H7 (cell line): Measurements from ENCODE around the gene CSAD. TPM values are rescaled to one million over a fixed set of nuclear protein-coding genes. Genes with fewer than 3 reads are reported as not detected.
A peak's percentile ranks its signal among the peaks of the same experiment; 100 is the strongest.

Source experiments
- DNase-seq: peaks from one replicate; pipeline ENCODE4 v3.0.0; 2012
- H3K27me3 ChIP-seq: 2 replicates; pipeline ENCODE4 v1.6.0; 2011; ENCODE audit warnings: mild to moderate bottlenecking, low read length; ENCODE audit not compliant: control insufficient read depth, insufficient read depth
- H3K36me3 ChIP-seq: replicated peaks from 2 replicates; pipeline ENCODE4 v1.5.1; 2011; ENCODE audit warnings: low read length; ENCODE audit not compliant: control insufficient read depth, insufficient read depth
- H3K4me3 ChIP-seq: 2 replicates; pipeline ENCODE4 v1.5.1; 2011; ENCODE audit warnings: low read depth, mild to moderate bottlenecking, control low read depth, low read length, moderate library complexity; ENCODE audit not compliant: insufficient read depth
- total RNA-seq: library from RNA; depleted of rRNA; stranded (reverse); fragments of >200 nt; shearing (Covaris generic); gene quantifications from 2 replicates; pipeline ENCODE4 v1.2.3, GENCODE V29; 2014

Gene CSAD
- total RNA-seq, 1 experiment from 2014 or later = 3.0 TPM

GRCh38 chr12:53221203-53222080 is 40.7 kb upstream of the CSAD start:
- Histone ChIP-seq H3K4me3 (peak overlapping the region; percentile 67), H3K36me3 (no peaks in the 10 kb centered on the region; the same call in 1 of the 2 replicates), H3K27me3 (peaks cover 15% of the 10 kb centered on the region)
- peak; percentile 96 for DNase-seq

- peak; percentile 98 for DNase-seq
- peak overlapping the region; percentile 67 for H3K4me3 ChIP-seq
- H3K36me3 ChIP-seq = no peaks in the 10 kb centered on the region; the same call in 1 of the 2 replicates
- H3K27me3 ChIP-seq = peaks cover 15% of the 10 kb centered on the region
Measured at GRCh38 chr12:53220694-53221202, 40.0 kb upstream of the CSAD start.

GRCh38 chr12:53219956-53220693 is 39.4 kb upstream of the CSAD start:
- Histone ChIP-seq H3K27me3 (peaks cover 15% of the 10 kb centered on the region), H3K4me3 (peak overlapping the region; percentile 67), H3K36me3 (no peaks in the 10 kb centered on the region; the same call in 1 of the 2 replicates)
- peak; percentile 94 for DNase-seq

- no peak for DNase-seq
- peaks cover 15% of the 10 kb centered on the region for H3K27me3 ChIP-seq
- no peaks in the 10 kb centered on the region; the same call in 1 of the 2 replicates for H3K36me3 ChIP-seq
- peak overlapping the region; percentile 67 for H3K4me3 ChIP-seq
Measured at GRCh38 chr12:53219292-53219955, 38.7 kb upstream of the CSAD start.

GRCh38 chr12:53218551-53219291 is 38.0 kb upstream of the CSAD start:
- peaks cover 13% of the 10 kb centered on the region for H3K27me3 ChIP-seq
- H3K36me3 ChIP-seq = peaks cover 3% of the 10 kb centered on the region; the same call in 1 of the 2 replicates
- peak overlapping the region; percentile 67 for H3K4me3 ChIP-seq
- peak; percentile 61 for DNase-seq

GRCh38 chr12:53217931-53218307 is 37.2 kb upstream of the CSAD start:
- peaks cover 11% of the 10 kb centered on the region for H3K27me3 ChIP-seq
- no peak overlapping the region for H3K4me3 ChIP-seq
- DNase-seq = no peak
- H3K36me3 ChIP-seq = peaks cover 4% of the 10 kb centered on the region

GRCh38 chr12:53217051-53217930 is 36.6 kb upstream of the CSAD start:
- peak overlapping the region; percentile 7; the same call in 1 of the 2 replicates for H3K4me3 ChIP-seq
- peak; percentile 94 for DNase-seq
- H3K27me3 ChIP-seq = peaks cover 11% of the 10 kb centered on the region
- peaks cover 7% of the 10 kb centered on the region for H3K36me3 ChIP-seq

- no peak for DNase-seq
- H3K36me3 ChIP-seq = peaks cover 16% of the 10 kb centered on the region
- H3K27me3 ChIP-seq = peaks cover 11% of the 10 kb centered on the region
- H3K4me3 ChIP-seq = no peak overlapping the region
Measured at GRCh38 chr12:53215497-53215896, 34.8 kb upstream of the CSAD start.

DNA sequence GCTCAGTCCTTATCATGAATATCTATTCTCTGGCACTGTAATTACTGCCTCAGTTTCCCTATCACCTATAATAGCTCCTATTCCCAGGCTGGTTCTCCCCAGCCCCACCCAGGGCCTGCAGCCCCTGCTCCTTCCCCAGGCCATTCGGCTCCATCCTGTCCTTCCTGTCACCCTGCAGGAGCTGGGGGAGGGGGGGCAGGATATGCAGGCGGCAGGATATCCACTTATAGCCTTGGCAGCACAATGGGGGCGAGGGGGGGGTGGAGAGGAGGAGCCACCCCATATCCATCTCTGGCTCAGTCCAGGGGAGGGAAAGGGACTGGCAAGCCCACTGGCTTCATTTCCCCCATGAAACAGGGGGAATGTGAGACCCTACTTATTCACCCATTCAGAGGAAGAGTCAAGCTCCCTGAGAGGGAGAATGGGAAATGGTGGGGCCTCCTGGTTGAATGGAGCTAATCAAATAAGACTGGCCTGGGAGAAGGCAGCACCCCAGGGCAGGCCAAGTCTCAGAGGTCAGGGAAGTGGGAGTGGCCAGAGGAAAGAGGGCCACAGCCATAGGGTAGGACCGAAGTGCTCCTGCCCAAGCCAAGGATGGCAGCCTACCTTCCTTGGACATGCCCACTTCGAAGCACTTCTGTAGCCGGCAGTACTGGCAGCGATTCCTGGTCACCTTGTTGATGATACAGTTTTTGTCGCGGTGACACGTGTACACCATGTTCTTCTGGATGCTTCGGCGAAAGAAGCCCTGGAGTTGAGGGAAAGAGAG is 34.1 kb upstream of the CSAD start:
- no peak for DNase-seq

DNA sequence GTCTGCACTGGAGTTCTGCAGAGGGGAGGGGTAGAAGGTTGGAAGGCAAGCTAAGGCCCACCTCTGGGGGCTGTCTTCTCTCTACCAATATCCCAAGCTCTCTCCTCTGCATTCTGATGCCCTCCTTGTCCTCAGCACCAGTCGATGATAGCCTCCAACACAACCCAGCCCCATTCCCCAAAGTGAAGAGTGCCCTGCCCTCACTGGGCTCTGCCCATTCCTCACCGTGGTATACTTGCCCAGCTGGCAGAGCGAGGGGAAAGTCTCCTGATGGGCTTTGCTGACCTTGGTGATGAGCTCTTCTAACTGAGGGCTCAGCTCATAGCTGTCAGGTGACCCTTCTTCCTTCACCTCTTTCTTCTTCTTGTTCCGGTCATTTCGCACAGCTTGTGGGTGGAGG is 33.5 kb upstream of the CSAD start:
- no peak for DNase-seq
- H3K4me3 ChIP-seq = no peak overlapping the region
- peaks cover 4% of the 10 kb centered on the region for H3K27me3 ChIP-seq
- H3K36me3 ChIP-seq = peaks cover 16% of the 10 kb centered on the region

More for the DNA sequence above, 34.1 kb upstream of the CSAD start:
- Histone ChIP-seq H3K36me3 (peaks cover 16% of the 10 kb centered on the region), H3K27me3 (peaks cover 11% of the 10 kb centered on the region), H3K4me3 (no peak overlapping the region)

DNA sequence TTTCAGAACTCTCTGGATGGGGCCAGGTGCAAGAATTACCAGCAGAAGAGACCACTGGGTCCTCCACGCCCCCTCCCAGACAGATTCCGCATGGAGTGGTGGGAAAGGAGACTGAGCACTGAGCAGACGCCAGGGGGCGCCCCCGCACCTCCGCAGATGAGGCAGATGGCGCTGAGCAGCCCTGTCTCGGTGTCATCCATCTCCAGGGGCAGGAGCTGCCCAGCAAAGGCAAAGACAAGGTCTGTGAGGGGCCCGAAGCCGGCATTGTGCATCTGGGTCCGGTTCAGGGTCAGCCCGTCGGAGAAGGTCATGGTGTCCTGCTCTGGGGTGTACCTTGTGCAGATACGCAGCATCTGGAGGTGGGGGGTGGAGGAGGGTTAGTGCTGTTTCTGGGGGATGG is 32.6 kb upstream of the CSAD start:
- Histone ChIP-seq H3K27me3 (peaks cover under 1% of the 10 kb centered on the region; the same call in 1 of the 2 replicates), H3K4me3 (no peak overlapping the region)
- DNase-seq = peak; percentile 96

GRCh38 chr12:53212931-53213330 is 32.2 kb upstream of the CSAD start:
- no peak for DNase-seq
- Histone ChIP-seq H3K4me3 (no peak overlapping the region), H3K27me3 (no peaks in the 10 kb centered on the region), H3K36me3 (peaks cover 16% of the 10 kb centered on the region)

More for the DNA sequence above, 32.6 kb upstream of the CSAD start:
- H3K36me3 ChIP-seq = peaks cover 16% of the 10 kb centered on the region
